ENCODE data around the gene TERB1.

GRCh38 chr16:66714062-66714461 lies 87.3 kb downstream of the TERB1 start:
- TF ChIP-seq CTCF (IDR thresholded peaks at IDR 0.05) (no peak), POLR2A (IDR thresholded peaks at IDR 0.05) (no peak)

Data from lower leg skin (tissue), 3 donors.